Measurements from ENCODE around the gene PTPN23.

GRCh38 chr3:47412842-47413520 lies 32.2 kb downstream of the PTPN23 start:
- TF ChIP-seq PAX8 (IDR thresholded peaks at IDR 0.05), result no peak
- TF ChIP-seq ZSCAN29 (IDR thresholded peaks at IDR 0.05), result no peak
- no peak for TF ChIP-seq BHLHE40 (IDR thresholded peaks at IDR 0.05; ENCODE audit: borderline replicate concordance in 1 of 2, low read depth in 2 of 2, low read length in 1 of 2)
